Pericardium fibroblast (primary cell): Measurements from ENCODE around the gene EIF2S2. TPM values are rescaled to one million over a fixed set of nuclear protein-coding genes. Genes with fewer than 3 reads are reported as not detected.

Source experiments
- total RNA-seq: library from RNA; depleted of rRNA; stranded (reverse); fragments of >200 nt; gene quantifications from 2 replicates; pipeline ENCODE4 v1.2.3, GENCODE V29; 2015

EIF2S2 gene
- total RNA-seq, result 102 and 116 TPM in 2 replicates

GRCh38 chr20:34111702-34112599 lies at the start of gene EIF2S2:
TSS of gene EIF2S2 (minus strand) at chr20:34112243. CDS start at chr20:34112110, 133 bp downstream.

Other genes with a start within 250 kb of the EIF2S2 start
- gene RALY, start 118.3 kb downstream of the EIF2S2 start, total RNA-seq, result 83.6 and 103 TPM in 2 replicates
- not detected in 2 replicates for gene ASIP, start 129.2 kb upstream of the EIF2S2 start, total RNA-seq
- gene AHCY, start 191.1 kb upstream of the EIF2S2 start, total RNA-seq, result 121 and 122 TPM in 2 replicates